NCI-H2107 (cell line): ENCODE measurements around the gene SETD7.

Experiments used
- DNase-seq: peaks from one replicate; lab custom pipeline; 2025; lab: John Stamatoyannopoulos, UW

The SETD7 gene

GRCh38 chr4:139556071-139556723, at the start of gene SETD7:
Gene SETD7, minus strand, starts transcription at chr4:139556219. Its CDS starts 82 bp downstream, at chr4:139556137.
- DNase-seq, result no peak

- no peak for DNase-seq
Observed at GRCh38 chr4:139605516-139605915, 49.5 kb upstream of the SETD7 start.

GRCh38 chr4:139603576-139604410, 47.8 kb upstream of the SETD7 start:
- DNase-seq, result peak; percentile 7

GRCh38 chr4:139602776-139603360, 46.8 kb upstream of the SETD7 start:
- DNase-seq, result no peak

GRCh38 chr4:139600662-139601061, 44.6 kb upstream of the SETD7 start:
- no peak for DNase-seq

- no peak for DNase-seq
Observed at GRCh38 chr4:139599594-139600374, 43.8 kb upstream of the SETD7 start.

- no peak for DNase-seq
Observed at GRCh38 chr4:139599076-139599475, 43.1 kb upstream of the SETD7 start.

GRCh38 chr4:139596684-139597279, 40.8 kb upstream of the SETD7 start:
- no peak for DNase-seq

GRCh38 chr4:139596034-139596683, 40.1 kb upstream of the SETD7 start:
- DNase-seq, result no peak

GRCh38 chr4:139594591-139595185, 38.7 kb upstream of the SETD7 start:
- DNase-seq, result no peak

- DNase-seq, result no peak
Observed at GRCh38 chr4:139593091-139593564, 37.1 kb upstream of the SETD7 start.

- no peak for DNase-seq
Observed at GRCh38 chr4:139589336-139590018, 33.5 kb upstream of the SETD7 start.

- no peak for DNase-seq
Observed at GRCh38 chr4:139587446-139587845, 31.4 kb upstream of the SETD7 start.

GRCh38 chr4:139585473-139585872, 29.5 kb upstream of the SETD7 start:
- no peak for DNase-seq

GRCh38 chr4:139584784-139585183, 28.8 kb upstream of the SETD7 start:
- DNase-seq, result no peak

- DNase-seq, result no peak
Observed at GRCh38 chr4:139584013-139584412, 28.0 kb upstream of the SETD7 start.

- DNase-seq, result no peak
Observed at GRCh38 chr4:139582044-139582443, 26.0 kb upstream of the SETD7 start.

- DNase-seq, result no peak
Observed at GRCh38 chr4:139581096-139581495, 25.1 kb upstream of the SETD7 start.

GRCh38 chr4:139576219-139576618, 20.2 kb upstream of the SETD7 start:
- no peak for DNase-seq

GRCh38 chr4:139575072-139575471, 19.1 kb upstream of the SETD7 start:
- no peak for DNase-seq
